Natural killer cell treated with Interleukin-12 subunit alpha and Interleukin-12 subunit beta and Interleukin-15 and Interleukin-18, amount 100 ng/mL, for 72 hours (primary cell): ENCODE measurements around the gene RBM6. TPM values are rescaled to one million over a fixed set of nuclear protein-coding genes. Genes with fewer than 3 reads are reported as not detected.
"Not testable (repeated sequence)": the region's sequence is repeated elsewhere in the genome, so short reads cannot be mapped to it uniquely, and the experiment has no call there.

ENCODE experiments used
- ATAC-seq, 2 donors: fragments of 150-1000 bp; cut with Tn5 transposase in 1 of 2; sonication (Bioruptor Pico), chemical (Tn5 transposase) in 1 of 2; 2 replicates each; pipeline ENCODE4 v1.10.0; 2021
- DNase-seq: peaks from one replicate; pipeline ENCODE4 v3.0.0; 2022; ENCODE audit warnings: low spot score
- H3K27ac Mint-ChIP-seq, 2 donors: 1 replicate in 1 of 2; 2 replicates in 1 of 2; pipeline ENCODE4 v1.8.0; 2022; ENCODE audit warnings: mixed read lengths in 2 of 2, mild to moderate bottlenecking in 1 of 2, moderate library complexity in 1 of 2
- H3K27me3 Mint-ChIP-seq, 2 donors: 1 replicate in 1 of 2; 2 replicates in 1 of 2; pipeline ENCODE4 v1.8.0; 2022; ENCODE audit warnings: mixed read lengths in 2 of 2
- H3K36me3 Mint-ChIP-seq: one replicate; pipeline ENCODE4 v1.8.0; 2022; ENCODE audit warnings: mixed read lengths
- H3K4me1 Mint-ChIP-seq, 2 donors: 1 replicate in 1 of 2; 2 replicates in 1 of 2; pipeline ENCODE4 v1.8.0; 2022; ENCODE audit warnings: low read depth in 2 of 2, mixed read lengths in 2 of 2, mild to moderate bottlenecking in 1 of 2
- H3K4me3 Mint-ChIP-seq: one replicate; pipeline ENCODE4 v1.8.0; 2022; ENCODE audit warnings: mixed read lengths
- H3K9me3 Mint-ChIP-seq: 2 replicates; pipeline ENCODE4 v1.8.0; 2022; ENCODE audit warnings: mixed read lengths
- total RNA-seq, 2 donors: library from RNA; stranded (reverse); gene quantifications; one replicate each; pipeline ENCODE4 v1.2.3, GENCODE V29; 2022

RBM6 gene
- total RNA-seq, 2 donors from 2014 or later, result 96.6 to 149 TPM

GRCh38 chr3:49928481-49929017, 11.4 kb upstream of the RBM6 start:
- Mint-ChIP-seq H3K4me3 (peak overlapping the region; percentile 84), H3K27me3 (no peaks in the 10 kb centered on the region), H3K4me1 (peaks cover 12 to 18% of the 10 kb centered on the region in 2 donors), H3K36me3 (no peaks in the 10 kb centered on the region), H3K27ac (no peak overlapping the region), H3K9me3 (no peaks in the 10 kb centered on the region)
- DNase-seq (no peak), ATAC-seq (no peak)

GRCh38 chr3:49929291-49930167, 10.4 kb upstream of the RBM6 start, which contains the start of gene MON1A:
Gene MON1A, minus strand, starts transcription at chr3:49929811. Its CDS starts 16,465 bp downstream, at chr3:49913346.
- Mint-ChIP-seq H3K4me3 (peak within 1 kb of the TSS; percentile 84), H3K9me3 (no peaks in the 10 kb centered on the region), H3K27ac (peak within 1 kb of the TSS; percentile 80 to 92), H3K4me1 (peaks cover 12 to 18% of the 10 kb centered on the region in 2 donors), H3K27me3 (no peaks in the 10 kb centered on the region), H3K36me3 (no peaks in the 10 kb centered on the region)
- ATAC-seq, result peak; percentile 99
- peak; percentile 95 for DNase-seq

GRCh38 chr3:49930168-49930690, 9.7 kb upstream of the RBM6 start:
- Mint-ChIP-seq H3K9me3 (no peaks in the 10 kb centered on the region), H3K36me3 (no peaks in the 10 kb centered on the region), H3K27me3 (no peaks in the 10 kb centered on the region), H3K27ac (peak overlapping the region; percentile 80 to 92), H3K4me1 (peaks cover 12 to 18% of the 10 kb centered on the region in 2 donors), H3K4me3 (peak overlapping the region; percentile 84)
- ATAC-seq, result no peak
- DNase-seq, result peak; percentile 8

GRCh38 chr3:49930922-49931321, 9.0 kb upstream of the RBM6 start:
- peak; percentile 10 for DNase-seq
- Mint-ChIP-seq H3K4me1 (peaks cover 8 to 16% of the 10 kb centered on the region in 2 donors), H3K4me3 (no peak overlapping the region), H3K9me3 (no peaks in the 10 kb centered on the region), H3K36me3 (no peaks in the 10 kb centered on the region), H3K27me3 (no peaks in the 10 kb centered on the region), H3K27ac (peak overlapping the region in 1 of 2 donors; percentile 30)
- ATAC-seq, result no peak

GRCh38 chr3:49932281-49932680, 7.7 kb upstream of the RBM6 start:
- not testable (repeated sequence) for H3K36me3 Mint-ChIP-seq, DNase-seq, ATAC-seq, H3K9me3 Mint-ChIP-seq, H3K27me3 Mint-ChIP-seq, H3K4me3 Mint-ChIP-seq, H3K27ac Mint-ChIP-seq
- peaks cover 4 to 11% of the 10 kb centered on the region in 2 donors for H3K4me1 Mint-ChIP-seq

GRCh38 chr3:49937090-49937489, 2.9 kb upstream of the RBM6 start:
- Mint-ChIP-seq H3K27ac (peak overlapping the region in 1 of 2 donors; percentile 44), H3K36me3 (no peaks in the 10 kb centered on the region), H3K4me1 (peaks cover 14 to 17% of the 10 kb centered on the region in 2 donors), H3K4me3 (no peak overlapping the region), H3K9me3 (no peaks in the 10 kb centered on the region), H3K27me3 (no peaks in the 10 kb centered on the region)
- ATAC-seq (no peak), DNase-seq (no peak)

- H3K9me3 Mint-ChIP-seq, result no peaks in the 10 kb centered on the region
- peak overlapping the region; percentile 99 for H3K4me3 Mint-ChIP-seq
- H3K36me3 Mint-ChIP-seq, result no peaks in the 10 kb centered on the region
- peak overlapping the region; percentile 97 to 98 for H3K27ac Mint-ChIP-seq
- no peak for ATAC-seq
- peaks cover 25 to 28% of the 10 kb centered on the region in 2 donors for H3K4me1 Mint-ChIP-seq
- no peak for DNase-seq
- H3K27me3 Mint-ChIP-seq, result no peaks in the 10 kb centered on the region
Measured at GRCh38 chr3:49940667-49941249, 808 bp downstream of the RBM6 start.

- peak overlapping the region; percentile 44 for H3K4me3 Mint-ChIP-seq
- H3K4me1 Mint-ChIP-seq, result peaks cover 29 to 31% of the 10 kb centered on the region in 2 donors
- no peaks in the 10 kb centered on the region for H3K36me3 Mint-ChIP-seq
- no peaks in the 10 kb centered on the region for H3K9me3 Mint-ChIP-seq
- DNase-seq, result no peak
- ATAC-seq, result no peak
- no peak overlapping the region for H3K27ac Mint-ChIP-seq
- H3K27me3 Mint-ChIP-seq, result no peaks in the 10 kb centered on the region
Measured at GRCh38 chr3:49942651-49943050, 2.7 kb downstream of the RBM6 start.

GRCh38 chr3:49952924-49953323, 13.0 kb downstream of the RBM6 start:
- ATAC-seq (no peak), DNase-seq (no peak)
- Mint-ChIP-seq H3K4me1 (peaks cover 14 to 19% of the 10 kb centered on the region in 2 donors), H3K36me3 (no peaks in the 10 kb centered on the region), H3K27me3 (no peaks in the 10 kb centered on the region), H3K4me3 (no peak overlapping the region), H3K27ac (no peak overlapping the region), H3K9me3 (no peaks in the 10 kb centered on the region)

GRCh38 chr3:49955636-49956035, 15.7 kb downstream of the RBM6 start:
- H3K4me3 Mint-ChIP-seq, result no peak overlapping the region
- H3K9me3 Mint-ChIP-seq, result no peaks in the 10 kb centered on the region
- ATAC-seq (no peak), DNase-seq (no peak)
- H3K4me1 Mint-ChIP-seq, result peaks cover 17 to 21% of the 10 kb centered on the region in 2 donors
- no peaks in the 10 kb centered on the region for H3K27me3 Mint-ChIP-seq
- H3K27ac Mint-ChIP-seq, result no peak overlapping the region
- no peaks in the 10 kb centered on the region for H3K36me3 Mint-ChIP-seq

GRCh38 chr3:49966233-49966942, 26.4 kb downstream of the RBM6 start:
- Mint-ChIP-seq H3K27me3 (no peaks in the 10 kb centered on the region), H3K4me3 (no peak overlapping the region), H3K36me3 (peaks cover 8% of the 10 kb centered on the region), H3K27ac (no peak overlapping the region), H3K9me3 (no peaks in the 10 kb centered on the region), H3K4me1 (peaks cover 7 to 8% of the 10 kb centered on the region in 2 donors)
- ATAC-seq, result no peak
- DNase-seq, result no peak

- ATAC-seq, result no peak
- Mint-ChIP-seq H3K4me1 (peaks cover 7 to 8% of the 10 kb centered on the region in 2 donors), H3K27me3 (no peaks in the 10 kb centered on the region), H3K9me3 (no peaks in the 10 kb centered on the region), H3K4me3 (no peak overlapping the region), H3K36me3 (peaks cover 8% of the 10 kb centered on the region), H3K27ac (no peak overlapping the region)
- DNase-seq, result no peak
Measured at GRCh38 chr3:49967291-49967690, 27.3 kb downstream of the RBM6 start.

- Mint-ChIP-seq H3K4me3 (no peak overlapping the region), H3K9me3 (no peaks in the 10 kb centered on the region), H3K4me1 (peaks cover 7 to 8% of the 10 kb centered on the region in 2 donors), H3K36me3 (peaks cover 8% of the 10 kb centered on the region), H3K27ac (no peak overlapping the region), H3K27me3 (no peaks in the 10 kb centered on the region)
- no peak for ATAC-seq
- no peak for DNase-seq
Measured at GRCh38 chr3:49968346-49968745, 28.4 kb downstream of the RBM6 start.
